HL-60 (cell line): ENCODE data around the gene IGFBPL1.

Experiments
- DNase-seq, 2 experiments: peaks; one replicate each; pipeline ENCODE4 v3.0.0-alpha.2; 2010 to 2020; ENCODE audit warnings: low read depth in 1 of 2, low spot score in 1 of 2
- H3K27ac ChIP-seq: fragments of 250-450 bp; sonication (Bioruptor Pico); replicated peaks from 2 replicates; pipeline ENCODE4 v1.5.1; 2020; ENCODE audit warnings: mild to moderate bottlenecking, moderate library complexity
- H3K27me3 ChIP-seq: fragments of 250-450 bp; sonication (Bioruptor Pico); 2 replicates; pipeline ENCODE4 v1.5.1; 2021; ENCODE audit warnings: mild to moderate bottlenecking, moderate library complexity; ENCODE audit not compliant: insufficient read depth, poor library complexity, severe bottlenecking
- H3K4me3 ChIP-seq: replicated peaks from 2 replicates; pipeline ENCODE4 v1.5.1; 2011; ENCODE audit warnings: mild to moderate bottlenecking, control low read depth, low read length; ENCODE audit not compliant: insufficient read depth
- GABPA ChIP-seq: IDR thresholded peaks from 2 replicates; pipeline ENCODE4 v1.6.1; 2012; ENCODE audit warnings: low read depth
- POLR2AphosphoS5 ChIP-seq: IDR thresholded peaks from 2 replicates; pipeline ENCODE4 v1.6.1; 2012; ENCODE audit warnings: low read depth
- SPI1 ChIP-seq: IDR thresholded peaks from 2 replicates; pipeline ENCODE4 v1.6.1; 2012; ENCODE audit warnings: low read depth, mild to moderate bottlenecking, borderline replicate concordance
- TF ChIP-seq, protein P1 (sequence below): IDR thresholded peaks from one replicate; pipeline ENCODE4 v1.5.1; 2011; ENCODE audit warnings: low read length, control low read depth, inconsistent platforms; ENCODE audit not compliant: insufficient read depth
- TF ChIP-seq, protein P2 (sequence below): IDR thresholded peaks from 2 replicates; pipeline ENCODE4 v1.6.1; 2012; ENCODE audit warnings: low read depth; ENCODE audit not compliant: insufficient replicate concordance

IGFBPL1 gene

DNA sequence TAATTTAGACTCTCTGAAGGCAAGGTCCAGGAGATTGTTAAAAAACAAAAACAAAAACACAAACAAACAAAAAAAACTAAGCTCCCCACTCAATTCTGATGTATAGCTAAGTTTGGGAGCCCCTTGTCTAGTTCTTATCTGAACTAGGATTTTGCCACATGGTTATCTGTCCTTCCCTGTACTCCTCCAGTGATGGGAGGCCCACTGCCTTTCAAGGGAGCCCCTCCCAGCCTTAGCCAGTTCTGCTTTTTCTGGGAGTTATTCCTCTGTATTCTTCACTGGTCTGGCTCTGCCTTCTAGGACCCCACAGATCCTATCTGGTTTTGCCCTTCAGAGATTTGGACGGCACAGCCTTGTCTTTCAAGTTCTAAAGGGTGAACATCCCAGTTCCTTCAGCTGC lies 33.8 kb downstream of the IGFBPL1 start:
- Histone ChIP-seq H3K27ac (no peak overlapping the region), H3K27me3 (no peaks in the 10 kb centered on the region), H3K4me3 (no peak overlapping the region)
- no peak for DNase-seq
- TF ChIP-seq, protein P1, sequence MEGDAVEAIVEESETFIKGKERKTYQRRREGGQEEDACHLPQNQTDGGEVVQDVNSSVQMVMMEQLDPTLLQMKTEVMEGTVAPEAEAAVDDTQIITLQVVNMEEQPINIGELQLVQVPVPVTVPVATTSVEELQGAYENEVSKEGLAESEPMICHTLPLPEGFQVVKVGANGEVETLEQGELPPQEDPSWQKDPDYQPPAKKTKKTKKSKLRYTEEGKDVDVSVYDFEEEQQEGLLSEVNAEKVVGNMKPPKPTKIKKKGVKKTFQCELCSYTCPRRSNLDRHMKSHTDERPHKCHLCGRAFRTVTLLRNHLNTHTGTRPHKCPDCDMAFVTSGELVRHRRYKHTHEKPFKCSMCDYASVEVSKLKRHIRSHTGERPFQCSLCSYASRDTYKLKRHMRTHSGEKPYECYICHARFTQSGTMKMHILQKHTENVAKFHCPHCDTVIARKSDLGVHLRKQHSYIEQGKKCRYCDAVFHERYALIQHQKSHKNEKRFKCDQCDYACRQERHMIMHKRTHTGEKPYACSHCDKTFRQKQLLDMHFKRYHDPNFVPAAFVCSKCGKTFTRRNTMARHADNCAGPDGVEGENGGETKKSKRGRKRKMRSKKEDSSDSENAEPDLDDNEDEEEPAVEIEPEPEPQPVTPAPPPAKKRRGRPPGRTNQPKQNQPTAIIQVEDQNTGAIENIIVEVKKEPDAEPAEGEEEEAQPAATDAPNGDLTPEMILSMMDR = no peak
- TF ChIP-seq SPI1 = peak; percentile 60

DNA sequence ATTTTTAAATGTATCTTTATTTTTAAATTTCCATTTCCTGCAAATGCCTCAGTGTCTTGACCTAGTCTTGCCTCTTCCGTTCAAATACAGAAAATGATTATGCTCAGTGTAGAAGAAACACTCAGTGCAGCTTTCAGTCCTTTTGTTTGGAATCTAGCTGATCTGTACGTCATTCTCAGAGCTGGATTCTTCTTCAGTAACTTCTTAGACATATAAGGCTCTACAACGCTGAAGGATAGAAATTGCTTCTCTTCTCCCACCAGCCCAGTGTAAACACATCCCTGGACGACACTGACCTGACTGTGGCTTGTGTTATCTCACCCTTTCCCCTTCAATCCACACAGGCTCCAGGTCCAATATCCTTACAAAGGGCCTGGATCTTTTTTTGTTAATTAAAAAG lies 34.9 kb downstream of the IGFBPL1 start:
- TF ChIP-seq GABPA (no peak), SPI1 (no peak), POLR2AphosphoS5 (no peak)
- TF ChIP-seq, protein P1 = no peak
- TF ChIP-seq, protein P2, sequence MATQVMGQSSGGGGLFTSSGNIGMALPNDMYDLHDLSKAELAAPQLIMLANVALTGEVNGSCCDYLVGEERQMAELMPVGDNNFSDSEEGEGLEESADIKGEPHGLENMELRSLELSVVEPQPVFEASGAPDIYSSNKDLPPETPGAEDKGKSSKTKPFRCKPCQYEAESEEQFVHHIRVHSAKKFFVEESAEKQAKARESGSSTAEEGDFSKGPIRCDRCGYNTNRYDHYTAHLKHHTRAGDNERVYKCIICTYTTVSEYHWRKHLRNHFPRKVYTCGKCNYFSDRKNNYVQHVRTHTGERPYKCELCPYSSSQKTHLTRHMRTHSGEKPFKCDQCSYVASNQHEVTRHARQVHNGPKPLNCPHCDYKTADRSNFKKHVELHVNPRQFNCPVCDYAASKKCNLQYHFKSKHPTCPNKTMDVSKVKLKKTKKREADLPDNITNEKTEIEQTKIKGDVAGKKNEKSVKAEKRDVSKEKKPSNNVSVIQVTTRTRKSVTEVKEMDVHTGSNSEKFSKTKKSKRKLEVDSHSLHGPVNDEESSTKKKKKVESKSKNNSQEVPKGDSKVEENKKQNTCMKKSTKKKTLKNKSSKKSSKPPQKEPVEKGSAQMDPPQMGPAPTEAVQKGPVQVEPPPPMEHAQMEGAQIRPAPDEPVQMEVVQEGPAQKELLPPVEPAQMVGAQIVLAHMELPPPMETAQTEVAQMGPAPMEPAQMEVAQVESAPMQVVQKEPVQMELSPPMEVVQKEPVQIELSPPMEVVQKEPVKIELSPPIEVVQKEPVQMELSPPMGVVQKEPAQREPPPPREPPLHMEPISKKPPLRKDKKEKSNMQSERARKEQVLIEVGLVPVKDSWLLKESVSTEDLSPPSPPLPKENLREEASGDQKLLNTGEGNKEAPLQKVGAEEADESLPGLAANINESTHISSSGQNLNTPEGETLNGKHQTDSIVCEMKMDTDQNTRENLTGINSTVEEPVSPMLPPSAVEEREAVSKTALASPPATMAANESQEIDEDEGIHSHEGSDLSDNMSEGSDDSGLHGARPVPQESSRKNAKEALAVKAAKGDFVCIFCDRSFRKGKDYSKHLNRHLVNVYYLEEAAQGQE = no peak
- no peak overlapping the region for H3K4me3 ChIP-seq
- H3K27me3 ChIP-seq = no peaks in the 10 kb centered on the region
- no peak overlapping the region for H3K27ac ChIP-seq
- no peak for DNase-seq

DNA sequence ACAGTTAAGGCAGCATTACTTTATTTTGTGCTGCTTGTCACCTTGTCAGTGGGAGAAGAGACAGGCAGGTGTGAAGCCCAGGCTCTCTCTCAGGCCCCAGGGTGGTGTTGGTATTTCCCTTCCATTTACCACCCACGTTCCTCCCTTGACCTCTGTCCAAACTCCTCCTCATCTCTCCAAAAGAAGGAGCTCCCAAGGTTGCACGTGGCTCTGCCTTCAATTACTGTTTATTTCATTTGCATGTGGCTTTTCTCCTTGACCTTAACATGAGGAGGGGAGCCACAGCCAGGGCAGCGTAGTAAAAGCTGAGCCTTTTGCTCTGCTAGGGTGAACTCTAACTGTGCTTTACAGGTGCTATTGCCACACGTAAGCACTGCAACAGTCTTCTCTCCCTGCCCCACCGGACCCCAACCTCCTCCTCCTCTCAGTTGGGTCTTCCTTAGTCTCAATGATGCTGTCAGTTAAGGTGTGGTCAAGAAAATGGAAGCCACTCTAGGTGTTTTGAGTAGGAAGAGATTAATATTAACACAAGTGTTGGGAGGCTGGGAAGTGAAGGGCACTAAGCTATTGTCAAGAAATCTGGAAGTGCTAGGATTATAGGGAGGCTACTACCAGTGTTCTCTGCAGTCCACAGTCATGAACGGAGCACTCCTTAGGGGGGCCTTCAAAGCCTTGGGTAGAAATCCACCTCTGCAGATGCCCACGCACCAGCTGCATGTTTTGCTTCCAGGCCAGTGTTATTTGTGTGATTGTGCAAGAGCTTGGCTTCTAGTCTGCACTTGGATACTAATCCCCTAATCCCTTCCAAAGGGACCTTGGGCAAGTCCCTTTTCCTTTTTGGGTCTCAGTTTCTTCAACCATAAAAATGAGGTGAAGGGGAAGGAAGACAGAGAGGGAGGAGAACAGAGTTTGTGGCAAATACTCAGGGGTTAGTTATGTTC lies 35.7 kb downstream of the IGFBPL1 start:
- Histone ChIP-seq H3K27me3 (no peaks in the 10 kb centered on the region), H3K27ac (no peak overlapping the region)
- DNase-seq = no peak

More for the DNA sequence above, 35.7 kb downstream of the IGFBPL1 start:
- TF ChIP-seq, protein P2 = no peak
- TF ChIP-seq, protein P1 = no peak
- TF ChIP-seq GABPA (no peak), POLR2AphosphoS5 (no peak), SPI1 (no peak)
- no peak overlapping the region for H3K4me3 ChIP-seq
